Measurements from ENCODE around the gene ZFPM1. TPM values are rescaled to one million over a fixed set of nuclear protein-coding genes. Genes with fewer than 3 reads are reported as not detected.

ZFPM1 gene
- total and polyA plus RNA-seq, 8 donors = 3.6 to 22.5 (median 19.3) TPM

GRCh38 chr16:88528902-88529318 lies 75.8 kb downstream of the ZFPM1 start:
- peaks cover 0 to 21% (median 0%) of the 10 kb centered on the region in 3 donors for H3K36me3 ChIP-seq
- H3K4me1 ChIP-seq = peaks cover 0 to 3% (median 0%) of the 10 kb centered on the region in 3 donors
- FAIRE-seq (no peak), DNase-seq (peak in 2 of 6 donors; percentile 23 to 64), ATAC-seq (no peak)
- 85 to 87% methylated on average over 22 of the region's 22 CpGs for WGBS, 2 donors
- H3K9me3 ChIP-seq = no peaks in the 10 kb centered on the region
- no peaks in the 10 kb centered on the region for H3K27me3 ChIP-seq
- H3K27ac ChIP-seq = no peak overlapping the region
- no peak overlapping the region for H3K4me3 ChIP-seq
- intact Hi-C loops (cut with DNase I) = loop anchor here in 2 of 3 donors (5.0 kb wide), 1 partner anchor 87 kb away; no protein-coding TSS in a partner anchor
- TF ChIP-seq CTCF (IDR thresholded peaks at IDR 0.05) = no peak

GRCh38 chr16:88529596-88529995 lies 76.5 kb downstream of the ZFPM1 start:
- no peaks in the 10 kb centered on the region for H3K27me3 ChIP-seq
- H3K27ac ChIP-seq = no peak overlapping the region
- FAIRE-seq (no peak), ATAC-seq (no peak), DNase-seq (peak in 1 of 6 donors; percentile 26)
- intact Hi-C loops (cut with DNase I) = loop anchor here in 2 of 3 donors (5.0 kb wide), 1 partner anchor 87 kb away; no protein-coding TSS in a partner anchor
- H3K36me3 ChIP-seq = peaks cover 0 to 21% (median 0%) of the 10 kb centered on the region in 3 donors
- no peak overlapping the region for H3K4me3 ChIP-seq
- no peaks in the 10 kb centered on the region for H3K9me3 ChIP-seq
- H3K4me1 ChIP-seq = peaks cover 0 to 3% (median 0%) of the 10 kb centered on the region in 3 donors
- no peak for TF ChIP-seq CTCF (IDR thresholded peaks at IDR 0.05)
- WGBS, 2 donors = 94 to 96% methylated on average over 9 of the region's 9 CpGs

- Histone ChIP-seq H3K36me3 (peaks cover 0 to 21% (median 0%) of the 10 kb centered on the region in 3 donors), H3K4me3 (no peak overlapping the region), H3K4me1 (no peaks in the 10 kb centered on the region), H3K27me3 (no peaks in the 10 kb centered on the region), H3K27ac (no peak overlapping the region), H3K9me3 (no peaks in the 10 kb centered on the region)
- peak in 4 of 6 donors; percentile 20 to 70 (median 36) for DNase-seq
- no peak for TF ChIP-seq CTCF (IDR thresholded peaks at IDR 0.05)
- intact Hi-C loops (cut with DNase I) = no loop called here
- FAIRE-seq = no peak
- WGBS, 2 donors = 90 to 92% methylated on average over 26 to 27 of the region's 27 CpGs
- ATAC-seq = no peak
These were observed 77.2 kb downstream of the ZFPM1 start for GRCh38 chr16:88530051-88530857.

- Histone ChIP-seq H3K27me3 (no peaks in the 10 kb centered on the region), H3K9me3 (no peaks in the 10 kb centered on the region), H3K27ac (no peak overlapping the region), H3K4me1 (no peaks in the 10 kb centered on the region), H3K36me3 (peaks cover 0 to 21% (median 0%) of the 10 kb centered on the region in 3 donors), H3K4me3 (no peak overlapping the region)
- FAIRE-seq (no peak), DNase-seq (peak in 1 of 6 donors; percentile 8), ATAC-seq (no peak)
- no peak for TF ChIP-seq CTCF (IDR thresholded peaks at IDR 0.05)
- WGBS, 2 donors = 78 to 79% methylated on average over 11 of the region's 11 CpGs
- intact Hi-C loops (cut with DNase I) = no loop called here
These were observed 77.8 kb downstream of the ZFPM1 start for GRCh38 chr16:88530858-88531203.

GRCh38 chr16:88531346-88531745 lies 78.3 kb downstream of the ZFPM1 start:
- H3K36me3 ChIP-seq = peaks cover 0 to 21% (median 0%) of the 10 kb centered on the region in 3 donors
- TF ChIP-seq CTCF (IDR thresholded peaks at IDR 0.05) = no peak
- H3K27ac ChIP-seq = no peak overlapping the region
- intact Hi-C loops (cut with DNase I) = no loop called here
- no peaks in the 10 kb centered on the region for H3K27me3 ChIP-seq
- FAIRE-seq = no peak
- H3K4me1 ChIP-seq = no peaks in the 10 kb centered on the region
- no peak overlapping the region for H3K4me3 ChIP-seq
- no peaks in the 10 kb centered on the region for H3K9me3 ChIP-seq
- WGBS, 2 donors = 87 to 89% methylated on average over 12 of the region's 12 CpGs
- no peak for ATAC-seq
- peak in 2 of 6 donors; percentile 36 to 48 for DNase-seq
